GM23248 (cell line): ENCODE measurements around the gene PIP4K2A. TPM values are rescaled to one million over a fixed set of nuclear protein-coding genes. Genes with fewer than 3 reads are reported as not detected.

ENCODE experiments used
- DNase-seq: peaks from one replicate; pipeline ENCODE4 v3.0.0-alpha.2; 2015
- H2AFZ ChIP-seq: fragments of 200-600 bp; sonication (generic); 2 replicates; pipeline ENCODE4 v1.6.1; 2016; ENCODE audit warnings: antibody characterized with exemption
- H3F3A ChIP-seq: fragments of 200-600 bp; sonication (generic); 2 replicates; pipeline ENCODE4 v1.6.1; 2016; ENCODE audit warnings: mild to moderate bottlenecking, antibody characterized with exemption, mixed run types; ENCODE audit not compliant: insufficient read depth
- H3K27ac ChIP-seq: fragments of 200-600 bp; sonication (generic); 2 replicates; pipeline ENCODE4 v1.5.1; 2016; ENCODE audit warnings: mild to moderate bottlenecking
- H3K27me3 ChIP-seq: fragments of 200-600 bp; sonication (generic); replicated peaks from 2 replicates; pipeline ENCODE4 v1.6.1; 2016; ENCODE audit warnings: mild to moderate bottlenecking; ENCODE audit not compliant: insufficient read depth
- H3K36me3 ChIP-seq: fragments of 200-600 bp; sonication (generic); 2 replicates; pipeline ENCODE4 v1.6.1; 2016; ENCODE audit warnings: low read depth, mild to moderate bottlenecking
- H3K4me1 ChIP-seq: fragments of 200-600 bp; sonication (generic); 2 replicates; pipeline ENCODE4 v1.6.1; 2016; ENCODE audit warnings: mild to moderate bottlenecking; ENCODE audit not compliant: insufficient read depth
- H3K4me2 ChIP-seq: fragments of 200-600 bp; sonication (generic); one replicate; pipeline ENCODE4 v1.6.1; 2016; ENCODE audit warnings: mild to moderate bottlenecking; ENCODE audit not compliant: unreplicated experiment
- H3K4me3 ChIP-seq: fragments of 200-600 bp; sonication (generic); 2 replicates; pipeline ENCODE4 v1.5.1; 2016; ENCODE audit warnings: mild to moderate bottlenecking
- H3K79me2 ChIP-seq: fragments of 200-600 bp; sonication (generic); 2 replicates; pipeline ENCODE4 v1.6.1; 2016; ENCODE audit warnings: mild to moderate bottlenecking; ENCODE audit not compliant: insufficient read depth
- H3K9ac ChIP-seq: fragments of 200-600 bp; sonication (generic); 2 replicates; pipeline ENCODE4 v1.6.1; 2016; ENCODE audit warnings: mild to moderate bottlenecking
- H3K9me2 ChIP-seq: fragments of 200-600 bp; sonication (generic); 2 replicates; pipeline ENCODE4 v1.6.1; 2016; ENCODE audit warnings: mixed run types, mild to moderate bottlenecking, moderate library complexity; ENCODE audit not compliant: insufficient read depth
- H3K9me3 ChIP-seq: fragments of 200-600 bp; sonication (generic); one replicate; pipeline ENCODE4 v1.6.1; 2017; ENCODE audit warnings: low read depth
- H4K20me1 ChIP-seq: fragments of 200-600 bp; sonication (generic); 2 replicates; pipeline ENCODE4 v1.6.0; 2016; ENCODE audit not compliant: insufficient read depth
- EZH2 ChIP-seq: fragments of 200-600 bp; sonication (generic); IDR thresholded peaks from 2 replicates; pipeline ENCODE4 v1.6.1; 2018; ENCODE audit warnings: antibody characterized with exemption, mild to moderate bottlenecking; ENCODE audit not compliant: insufficient read depth, poor library complexity, severe bottlenecking
- EZH2phosphoT487 ChIP-seq: fragments of 200-600 bp; sonication (generic); IDR thresholded peaks from 2 replicates; pipeline ENCODE4 v1.6.1; 2018; ENCODE audit warnings: antibody characterized with exemption, moderate library complexity, mild to moderate bottlenecking, low read depth; ENCODE audit not compliant: insufficient read depth
- WGBS, 2 experiments: methylation state at CpG; one replicate each; pipeline ENCODE4 v1.1.6; 2015 to 2017; ENCODE audit warnings: low lambda C conversion rate in 2 of 2, low coverage in 1 of 2; ENCODE audit errors: missing lambda C conversion rate in 2 of 2; 5-methylcytosine and 5-hydroxymethylcytosine counted together
- in situ Hi-C: fragments of 300-500 bp; cut with MboI; formaldehyde crosslinking; loops from 2 replicates; pipeline ENCODE4 v1.15.0; 2020
- polyA plus RNA-seq: library from polyadenylated mRNA; unstranded; fragments of >200 nt; fragmentation: Nextera tagmentation; extraction: Ambion mirVana; gene quantifications from 2 replicates; pipeline ENCODE4 v1.2.1, GENCODE V29; 2016
- total RNA-seq: library from RNA; depleted of rRNA; stranded (reverse); fragments of >200 nt; shearing (Covaris generic); gene quantifications from 2 replicates; pipeline ENCODE4 v1.2.3, GENCODE V29; 2014

PIP4K2A gene
- total and polyA plus RNA-seq, 2 experiments from 2014 or later, result 19.8 to 26.9 TPM

- WGBS, 2 experiments, result 90 to 100% methylated on average over 1 of the region's 1 CpG
- no peak overlapping the region for H3K4me3 ChIP-seq
Measured at GRCh38 chr10:22545643-22546042, 168.7 kb downstream of the PIP4K2A start.

GRCh38 chr10:22544325-22545068 is 169.9 kb downstream of the PIP4K2A start:
- 95 to 97% methylated on average over 12 of the region's 12 CpGs for WGBS, 2 experiments
- Histone ChIP-seq H3K4me3 (no peak overlapping the region), H3K9me3 (no peaks in the 10 kb centered on the region), H3K4me2 (no peak overlapping the region), H4K20me1 (no peaks in the 10 kb centered on the region), H3K4me1 (no peaks in the 10 kb centered on the region), H3K27me3 (no peaks in the 10 kb centered on the region), H3K36me3 (peaks cover 9% of the 10 kb centered on the region; the same call in 1 of the 2 replicates), H3F3A (no peaks in the 10 kb centered on the region), H3K9ac (no peak overlapping the region), H3K79me2 (no peaks in the 10 kb centered on the region), H2AFZ (no peak overlapping the region), H3K9me2 (no peaks in the 10 kb centered on the region), H3K27ac (no peak overlapping the region)
- TF ChIP-seq EZH2, result no peak
- no peak for TF ChIP-seq EZH2phosphoT487
- in situ Hi-C loops, result no loop called here
- no peak for DNase-seq

More at GRCh38 chr10:22545643-22546042, 168.7 kb downstream of the PIP4K2A start:
- H3K79me2 ChIP-seq, result no peaks in the 10 kb centered on the region
- no peaks in the 10 kb centered on the region for H3K9me2 ChIP-seq
- no peak overlapping the region for H2AFZ ChIP-seq
- H4K20me1 ChIP-seq, result no peaks in the 10 kb centered on the region
- H3K9me3 ChIP-seq, result no peaks in the 10 kb centered on the region
- DNase-seq, result no peak
- H3K9ac ChIP-seq, result no peak overlapping the region
- in situ Hi-C loops, result no loop called here
- H3K4me1 ChIP-seq, result no peaks in the 10 kb centered on the region
- no peaks in the 10 kb centered on the region for H3F3A ChIP-seq
- no peak overlapping the region for H3K27ac ChIP-seq
- no peaks in the 10 kb centered on the region for H3K27me3 ChIP-seq
- TF ChIP-seq EZH2 (no peak), EZH2phosphoT487 (no peak)
- peaks cover 9% of the 10 kb centered on the region; the same call in 1 of the 2 replicates for H3K36me3 ChIP-seq
- no peak overlapping the region for H3K4me2 ChIP-seq

- peaks cover 5% of the 10 kb centered on the region; the same call in 1 of the 2 replicates for H3K36me3 ChIP-seq
- no peak overlapping the region for H3K4me3 ChIP-seq
- H3K27ac ChIP-seq, result no peak overlapping the region
- TF ChIP-seq EZH2, result no peak
- TF ChIP-seq EZH2phosphoT487, result no peak
- DNase-seq, result no peak
- no peaks in the 10 kb centered on the region for H3F3A ChIP-seq
- 79 to 83% methylated on average over 7 of the region's 7 CpGs for WGBS, 2 experiments
- no peaks in the 10 kb centered on the region for H3K4me1 ChIP-seq
- H2AFZ ChIP-seq, result no peak overlapping the region
- no peaks in the 10 kb centered on the region for H3K9me2 ChIP-seq
- H3K79me2 ChIP-seq, result no peaks in the 10 kb centered on the region
- in situ Hi-C loops, result no loop called here
- no peak overlapping the region for H3K4me2 ChIP-seq
- no peaks in the 10 kb centered on the region for H3K9me3 ChIP-seq
- H3K9ac ChIP-seq, result no peak overlapping the region
- no peaks in the 10 kb centered on the region for H3K27me3 ChIP-seq
- H4K20me1 ChIP-seq, result no peaks in the 10 kb centered on the region
Measured at GRCh38 chr10:22542773-22543172, 171.6 kb downstream of the PIP4K2A start.

GRCh38 chr10:22541900-22542299 is 172.5 kb downstream of the PIP4K2A start:
- TF ChIP-seq EZH2, result no peak
- no peak for TF ChIP-seq EZH2phosphoT487

More at GRCh38 chr10:22541900-22542299, 172.5 kb downstream of the PIP4K2A start:
- Histone ChIP-seq H3F3A (no peaks in the 10 kb centered on the region), H3K27ac (no peak overlapping the region), H3K9me3 (no peaks in the 10 kb centered on the region), H3K4me1 (no peaks in the 10 kb centered on the region), H3K27me3 (no peaks in the 10 kb centered on the region), H3K4me2 (no peak overlapping the region), H3K4me3 (no peak overlapping the region), H3K36me3 (peaks cover 5% of the 10 kb centered on the region; the same call in 1 of the 2 replicates), H2AFZ (no peak overlapping the region), H4K20me1 (no peaks in the 10 kb centered on the region), H3K9me2 (no peaks in the 10 kb centered on the region), H3K9ac (no peak overlapping the region), H3K79me2 (no peaks in the 10 kb centered on the region)
- in situ Hi-C loops, result no loop called here
- WGBS, 2 experiments, result 86 to 89% methylated on average over 10 of the region's 10 CpGs
- no peak for DNase-seq
